Iris pigment epithelial cell (primary cell): ENCODE data around the gene BDKRB1.

Source experiments
- DNase-seq: peaks from one replicate; pipeline ENCODE4 v3.0.0-alpha.2; 2011; ENCODE audit warnings: low read depth

Gene BDKRB1

DNA sequence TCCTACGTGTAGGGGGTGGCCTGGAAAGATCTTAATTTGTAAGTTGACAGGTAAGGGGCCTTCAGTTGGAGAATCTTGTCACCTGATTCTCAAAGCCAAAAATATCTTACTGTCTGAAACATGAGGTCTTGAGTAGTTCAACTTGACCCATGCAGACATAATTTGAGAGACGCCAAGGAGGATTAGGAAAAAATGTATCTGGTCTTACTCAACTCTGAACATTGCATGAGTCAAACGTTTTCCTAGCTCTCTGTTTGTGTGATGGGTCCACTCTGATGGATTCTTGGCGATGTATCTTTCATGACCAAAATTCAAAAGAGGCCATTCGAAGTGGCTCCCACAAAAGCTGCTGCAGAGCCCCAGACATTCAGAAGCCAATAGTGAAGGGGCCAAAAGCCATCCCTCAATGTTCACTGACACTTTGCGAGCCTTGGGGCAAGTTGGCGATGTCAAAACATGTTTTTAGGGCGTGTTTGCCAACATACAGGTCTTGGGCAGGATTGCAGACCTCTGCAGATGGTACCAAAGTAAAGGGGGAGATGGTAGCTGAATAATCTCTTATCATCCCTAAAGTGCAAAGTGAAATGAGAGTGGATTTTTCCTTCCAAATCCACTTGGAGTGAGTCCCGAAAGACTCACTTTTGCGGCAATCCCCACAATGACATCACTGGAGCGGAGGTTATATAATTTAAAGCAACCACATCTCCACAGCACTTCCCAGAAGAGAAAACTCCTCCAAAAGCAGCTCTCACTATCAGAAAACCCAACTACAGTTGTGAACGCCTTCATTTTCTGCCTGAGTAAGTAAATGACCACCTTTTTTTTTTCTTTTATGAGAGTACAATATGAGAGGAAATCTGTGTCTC is at the start of gene BDKRB1:
Gene BDKRB1 (plus strand): TSS at position 710 of the 866 bp plus-strand sequence. CDS start 7,473 bp downstream, outside the sequence.
- peak; percentile 98 for DNase-seq

DNA sequence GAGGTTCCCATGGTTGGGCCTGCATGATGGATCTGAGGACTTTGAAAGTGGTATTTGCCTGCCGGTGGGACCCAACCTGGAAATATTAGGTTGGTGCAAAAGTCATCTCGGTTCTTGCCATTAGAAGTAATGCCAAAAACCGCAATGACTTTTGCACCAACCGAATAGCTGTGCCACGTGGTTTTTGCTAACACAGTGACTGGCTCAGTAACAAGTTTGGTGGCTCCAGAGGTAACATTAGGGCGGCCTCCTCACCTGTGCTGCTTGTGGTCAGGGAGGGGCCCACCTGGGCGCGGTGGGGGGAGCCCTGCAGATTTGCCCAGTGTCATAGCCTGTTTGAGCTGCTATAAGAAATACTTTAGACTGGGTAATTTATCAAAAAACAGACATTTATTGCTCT is 49.5 kb upstream of the BDKRB1 start:
- no peak for DNase-seq

DNA sequence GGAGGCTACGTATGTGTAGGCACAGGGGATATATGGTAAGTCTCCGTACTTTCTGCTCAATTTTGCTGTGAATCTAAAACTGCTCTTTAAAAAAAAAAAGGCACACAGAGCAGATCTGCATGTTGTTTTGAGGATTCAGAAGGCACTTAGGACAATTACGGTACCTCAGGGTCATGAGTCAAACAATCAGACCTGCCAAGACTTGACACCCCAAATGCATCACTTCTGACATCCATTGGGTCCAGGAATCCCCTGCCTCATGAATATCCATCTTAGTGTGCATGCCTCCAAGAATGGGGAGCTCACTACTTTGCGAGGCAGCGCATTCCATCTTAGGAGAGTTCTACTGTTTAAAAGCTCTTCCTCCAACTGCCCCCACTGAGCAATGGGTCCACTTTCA is 48.3 kb upstream of the BDKRB1 start:
- no peak for DNase-seq

DNA sequence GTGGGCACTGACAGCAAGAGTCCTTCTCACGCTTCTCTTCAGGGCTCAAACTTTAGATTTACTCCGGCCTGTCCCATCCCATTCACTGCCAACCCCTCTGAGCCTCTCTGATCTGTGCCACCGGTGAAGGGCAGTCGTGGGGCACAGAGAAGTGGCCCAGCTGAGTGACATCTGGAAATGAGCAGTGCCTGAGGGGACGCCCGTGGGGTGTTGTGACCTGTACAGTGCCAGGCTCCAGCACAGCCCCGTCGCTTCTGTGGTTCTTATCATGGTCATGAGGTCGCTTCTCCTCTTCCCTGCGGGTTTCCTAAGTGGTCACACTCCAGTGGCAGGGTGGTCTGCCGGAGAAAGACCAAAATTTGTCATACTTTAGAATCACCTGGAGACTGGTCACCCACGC is 47.3 kb upstream of the BDKRB1 start:
- no peak for DNase-seq

DNA sequence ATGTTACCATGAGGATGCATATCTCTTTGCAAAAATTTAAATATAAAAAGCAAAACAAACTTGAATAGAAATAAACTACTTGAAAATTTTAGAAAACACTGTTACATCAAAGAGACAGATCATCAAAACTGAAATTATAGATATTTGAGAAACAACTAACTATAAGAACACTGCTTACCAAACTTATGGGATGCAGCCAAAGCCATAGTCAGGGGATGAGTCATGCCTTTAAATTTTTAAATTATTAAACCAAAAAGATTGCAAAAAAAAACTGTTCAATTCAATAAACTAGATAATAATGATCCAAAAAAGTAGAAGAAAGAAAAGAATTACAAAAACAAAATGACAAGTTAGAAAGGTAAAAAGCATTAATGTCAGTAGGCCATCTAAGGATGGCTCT is 43.9 kb upstream of the BDKRB1 start:
- DNase-seq, result peak; percentile 36

DNA sequence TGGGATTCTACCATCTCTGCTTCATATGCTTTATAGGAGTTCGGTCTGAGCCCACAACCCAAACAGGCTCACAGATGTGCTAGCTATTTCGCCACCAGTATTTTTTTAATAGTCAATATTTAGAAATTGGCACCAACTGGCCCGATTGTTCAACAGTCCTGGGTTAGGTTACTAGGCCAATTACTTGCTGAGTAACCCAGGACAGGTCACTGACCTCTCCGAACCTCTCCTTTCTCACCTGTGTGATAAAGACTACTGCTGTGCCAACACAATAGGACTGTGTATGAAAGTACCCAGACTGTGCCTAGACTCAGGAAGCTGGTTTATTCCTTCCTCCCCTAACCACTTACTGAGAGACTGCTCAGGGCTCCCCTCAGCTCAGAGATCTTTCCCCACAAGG is 43.1 kb upstream of the BDKRB1 start:
- DNase-seq, result no peak

DNA sequence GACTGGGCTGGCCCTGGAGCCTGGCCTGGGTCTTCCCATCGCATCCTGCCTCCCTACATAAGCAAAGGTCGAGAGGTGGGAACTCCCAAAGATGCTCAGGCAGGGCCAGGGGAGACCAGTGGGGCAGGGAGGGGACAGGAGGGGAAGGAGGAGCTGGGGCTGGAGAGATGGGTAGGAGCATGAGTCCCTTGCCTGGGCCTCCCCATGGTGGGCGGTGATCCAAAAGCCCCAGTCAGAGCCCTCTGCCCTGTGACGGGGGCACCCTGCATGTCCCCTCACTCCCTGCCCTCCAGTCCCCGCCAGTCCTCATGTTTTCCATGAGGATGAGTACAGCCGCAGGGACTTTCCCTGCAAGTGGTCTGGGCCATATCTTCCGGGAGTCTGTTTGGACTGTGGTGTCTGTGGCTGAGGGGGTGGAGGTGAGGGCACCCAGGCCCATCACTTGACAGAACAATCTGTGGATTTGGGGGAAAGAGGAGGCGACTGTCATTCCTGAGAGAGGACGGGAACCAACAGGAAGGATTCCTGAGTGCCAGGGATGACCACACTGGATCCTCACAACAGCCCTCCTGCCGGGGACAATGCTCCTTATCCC is 42.0 kb upstream of the BDKRB1 start:
- no peak for DNase-seq

DNA sequence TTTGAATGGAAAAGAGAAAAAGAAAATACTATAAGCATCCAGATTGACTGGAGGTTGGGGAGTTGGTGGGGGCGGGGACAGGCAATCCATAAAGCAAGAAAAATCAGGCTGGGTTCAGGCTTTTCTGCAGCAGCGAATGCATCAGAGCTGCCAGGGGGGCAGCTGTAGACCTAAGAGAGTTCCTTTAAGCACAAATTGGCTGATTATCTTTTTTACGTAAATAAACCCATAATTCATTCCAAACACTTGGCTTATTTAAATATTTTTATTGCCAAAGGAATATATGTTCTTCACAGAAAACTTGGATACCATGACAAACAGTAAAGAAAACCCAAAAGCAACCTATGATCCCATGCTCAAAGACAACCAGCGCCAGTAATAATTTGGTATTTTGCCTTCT is 41.2 kb upstream of the BDKRB1 start:
- no peak for DNase-seq

DNA sequence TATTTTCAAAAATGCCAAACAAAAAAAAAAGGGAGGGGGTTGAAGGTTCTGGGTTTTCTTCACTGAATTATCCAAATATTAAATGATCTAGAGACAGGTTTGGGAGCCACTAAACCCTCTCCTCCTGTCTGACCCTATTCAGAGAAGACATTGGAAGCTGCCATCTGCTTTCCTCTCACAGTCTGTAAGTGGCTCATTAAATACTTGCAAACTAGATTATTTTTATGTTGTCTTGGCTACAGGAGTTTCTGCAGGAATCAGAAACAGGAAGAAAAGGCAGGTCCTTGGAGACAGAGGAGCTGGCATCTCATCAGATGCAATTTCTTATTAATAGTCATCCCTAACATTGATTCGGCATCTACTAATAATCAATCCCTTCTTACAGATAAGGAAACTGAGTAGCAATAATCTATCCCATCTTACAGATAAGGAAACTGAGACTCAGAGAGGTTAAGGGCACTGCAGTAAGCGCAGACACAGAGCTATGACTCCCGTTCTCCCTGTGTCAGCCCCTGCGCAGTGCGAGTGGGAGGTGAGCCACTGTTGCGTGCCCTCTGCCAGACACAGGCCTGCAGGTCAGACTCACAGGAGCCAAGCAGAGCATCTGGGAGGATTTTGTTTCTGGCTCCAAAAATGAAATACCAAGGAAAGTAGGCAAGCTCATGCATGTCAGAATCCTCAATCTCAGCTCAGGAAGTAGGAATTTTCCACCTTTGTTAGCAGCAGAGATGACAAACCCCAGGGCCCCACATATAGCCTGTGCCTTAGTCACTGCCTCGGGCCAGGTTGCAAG is 40.4 kb upstream of the BDKRB1 start:
- no peak for DNase-seq

DNA sequence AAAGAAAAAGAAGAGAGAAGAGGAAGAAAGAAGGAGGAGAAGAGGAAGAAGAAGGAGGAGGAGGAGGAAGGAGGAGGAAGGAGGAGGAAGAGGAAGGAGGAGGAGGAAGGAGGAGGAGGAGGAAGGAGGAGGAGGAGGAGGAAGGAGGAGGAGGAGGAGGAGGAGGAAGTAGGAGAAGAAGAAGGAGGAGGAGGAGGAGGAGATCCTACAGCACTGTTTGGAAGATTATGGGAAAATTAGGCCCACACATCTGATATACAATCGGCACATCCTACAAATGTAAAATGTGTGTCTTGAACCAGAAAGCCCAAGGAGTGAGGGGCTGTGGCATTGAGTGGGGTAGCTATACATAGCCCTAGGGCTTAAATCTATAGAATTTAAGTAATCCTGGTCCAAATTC is 39.4 kb upstream of the BDKRB1 start:
- DNase-seq, result no peak

DNA sequence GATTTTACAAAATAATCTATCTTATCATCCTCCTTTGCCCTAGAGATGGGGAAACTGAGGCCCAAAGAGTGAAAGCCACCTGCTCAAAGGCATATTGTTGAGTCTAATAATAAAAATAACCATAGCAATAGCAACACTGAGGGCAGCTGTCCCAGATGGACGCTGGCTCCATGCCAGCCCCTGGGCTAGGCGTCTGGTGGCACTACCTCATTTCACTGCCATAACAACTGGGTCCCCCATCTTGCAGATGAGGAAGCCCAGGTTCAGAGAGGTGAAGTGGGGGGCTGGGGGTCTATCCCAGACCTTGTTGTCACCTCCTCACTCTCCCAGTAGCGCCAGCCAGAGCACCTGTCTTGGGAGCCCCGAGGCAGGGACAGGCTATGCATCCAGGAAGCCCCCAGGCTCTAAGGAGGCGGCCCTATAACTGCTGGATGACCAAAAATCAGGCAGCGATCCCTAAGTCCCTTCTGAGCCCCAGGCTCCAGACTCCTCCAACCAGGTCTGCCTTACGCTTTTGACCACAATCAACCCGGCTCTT is 38.6 kb upstream of the BDKRB1 start:
- DNase-seq, result no peak

DNA sequence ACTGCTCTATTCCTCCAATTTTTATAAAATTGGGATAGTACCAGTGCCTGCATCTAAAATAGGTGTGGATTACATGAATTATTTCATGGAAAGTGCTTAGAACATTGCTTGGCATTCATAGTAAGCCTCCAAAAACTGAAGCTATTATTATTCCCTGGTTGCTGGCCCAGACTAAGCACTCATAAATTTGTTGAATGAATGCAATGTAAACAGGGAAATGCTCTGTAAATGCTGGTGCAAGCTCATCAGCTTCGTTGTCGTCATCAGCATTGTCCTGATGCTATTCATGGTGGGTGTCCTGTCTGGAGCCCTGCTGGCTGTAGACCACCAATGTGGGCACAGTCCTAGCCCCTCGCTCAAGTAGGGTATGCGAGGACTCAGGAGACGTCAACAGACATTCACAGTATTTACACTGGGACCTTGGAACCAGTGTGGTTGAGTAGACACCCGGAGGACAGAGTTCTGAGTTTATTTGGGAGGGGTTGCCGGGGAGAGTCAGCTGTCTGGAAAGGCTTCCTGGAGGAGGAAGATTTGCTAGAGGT is 34.8 kb upstream of the BDKRB1 start:
- no peak for DNase-seq

DNA sequence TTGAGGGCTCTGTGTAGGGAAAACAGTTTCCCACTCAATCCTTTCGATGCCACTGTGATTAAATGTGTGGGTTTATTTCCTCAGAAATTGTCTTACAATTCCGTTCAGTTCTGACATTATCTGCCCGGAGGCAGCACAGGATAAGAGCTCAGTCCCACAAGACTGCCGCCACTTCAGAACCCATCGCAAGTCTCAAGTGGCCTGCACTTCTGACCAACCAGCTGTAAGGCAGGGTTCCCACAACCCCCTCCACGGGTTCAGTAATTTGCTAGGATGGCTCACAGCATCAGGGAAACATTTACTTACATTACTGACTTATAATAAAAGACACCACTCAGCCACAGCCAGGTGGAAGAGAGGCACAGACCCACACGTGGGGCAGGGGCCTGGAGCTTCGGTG is 34.2 kb upstream of the BDKRB1 start:
- DNase-seq, result no peak

DNA sequence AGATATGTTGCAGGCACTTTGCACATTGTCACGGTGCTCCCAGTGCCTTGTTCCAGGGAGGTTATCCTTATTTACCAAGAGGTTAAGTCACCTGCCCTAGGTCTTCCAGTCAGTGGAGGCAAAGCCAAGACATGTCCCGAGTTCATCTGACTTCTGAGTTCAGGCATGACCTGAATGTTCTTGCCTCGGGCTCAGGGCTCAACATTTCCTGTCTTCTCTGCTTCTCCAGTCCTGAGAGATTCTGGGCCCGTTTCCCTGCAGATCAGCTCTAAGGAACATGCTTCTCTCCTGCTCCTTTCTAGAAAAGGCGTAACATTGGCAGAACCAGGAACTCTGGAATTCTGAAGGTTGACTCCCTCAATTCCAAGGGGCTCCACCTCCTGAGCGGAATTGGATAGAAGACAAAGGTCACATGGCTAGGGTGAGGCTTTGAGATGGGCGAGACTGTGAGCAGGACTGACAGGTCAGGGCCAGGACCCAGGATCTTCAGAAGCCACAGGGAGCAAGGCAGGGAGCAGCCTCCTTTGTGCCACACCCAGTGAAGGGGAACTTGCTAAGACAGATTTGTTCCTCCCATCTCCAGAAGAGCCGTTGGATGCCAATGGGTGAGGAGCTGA is 31.4 kb upstream of the BDKRB1 start:
- peak; percentile 24 for DNase-seq

DNA sequence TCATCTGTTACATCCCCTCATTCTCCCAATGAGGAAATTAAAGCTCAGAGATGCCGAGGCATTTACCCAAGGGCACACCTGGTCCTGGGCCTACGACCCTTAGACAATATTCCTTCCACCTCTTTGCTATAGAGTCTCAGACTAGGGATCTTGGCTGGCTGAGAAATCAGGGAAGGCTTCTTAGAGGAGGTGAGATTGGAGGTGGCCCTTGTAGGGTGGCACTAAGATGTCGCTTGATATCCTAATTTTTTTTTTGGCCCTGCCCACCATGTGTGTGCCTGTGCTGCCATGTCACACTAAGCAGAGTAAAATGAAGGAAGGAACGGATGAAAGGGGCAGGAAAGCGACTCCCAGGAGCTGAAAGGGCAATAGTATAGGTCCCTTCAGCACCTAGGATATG is 30.8 kb upstream of the BDKRB1 start:
- no peak for DNase-seq

DNA sequence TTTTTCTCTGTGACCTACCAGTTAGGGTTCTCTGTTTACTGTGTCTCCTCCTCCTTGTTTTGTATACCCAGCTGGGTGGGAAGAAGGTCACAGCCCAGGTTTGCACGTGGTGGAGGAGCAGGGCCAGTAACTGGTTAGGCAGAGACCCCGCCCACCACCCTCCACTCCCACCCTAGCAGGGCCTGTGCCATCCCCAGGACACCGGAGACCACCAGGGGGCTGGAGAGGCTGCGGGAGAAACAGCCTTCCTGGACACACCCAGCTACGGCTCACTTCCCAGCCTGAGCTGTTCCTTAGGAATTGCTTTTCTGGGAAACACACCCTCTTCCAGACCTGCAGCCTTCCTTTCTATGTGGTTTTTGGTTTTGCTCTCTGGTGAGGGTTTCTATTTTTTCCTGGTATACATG is 30.3 kb upstream of the BDKRB1 start:
- DNase-seq, result peak; percentile 17

DNA sequence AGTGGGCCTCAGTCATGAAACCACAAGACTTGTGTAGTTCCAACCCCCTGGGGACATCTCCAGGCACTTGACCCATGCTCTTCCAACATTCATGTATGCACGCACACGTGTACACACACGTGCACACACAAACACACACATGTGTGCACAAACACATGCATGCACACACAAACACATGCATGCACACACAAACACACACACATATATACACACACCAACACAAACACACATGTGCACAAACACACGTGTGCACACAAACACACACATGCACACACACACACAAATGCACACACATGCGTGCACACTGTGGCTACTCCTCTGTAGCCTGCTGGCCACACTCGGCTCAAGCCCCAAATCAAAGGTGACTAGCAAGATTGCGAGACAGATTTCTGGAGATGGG is 28.6 kb upstream of the BDKRB1 start:
- DNase-seq, result no peak

DNA sequence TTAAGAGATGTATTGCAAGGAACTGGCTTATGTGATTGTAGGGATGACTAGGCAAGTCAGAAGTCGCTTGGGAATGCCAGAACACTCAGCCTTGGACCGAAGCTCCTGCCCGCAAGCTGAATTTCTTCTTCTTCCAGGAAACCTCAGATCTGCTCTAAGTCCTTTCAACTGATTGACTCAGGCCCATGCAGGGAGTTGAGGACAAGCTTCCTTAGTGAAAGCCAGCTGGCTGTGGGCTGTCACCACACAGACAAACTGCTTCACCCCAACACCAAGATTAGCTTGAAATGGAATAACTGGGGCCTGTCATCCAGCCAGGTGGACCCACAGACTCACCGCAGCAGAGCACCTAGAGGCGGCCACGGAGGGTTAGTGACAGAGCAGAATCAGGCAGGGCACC is 26.7 kb upstream of the BDKRB1 start:
- DNase-seq, result no peak

DNA sequence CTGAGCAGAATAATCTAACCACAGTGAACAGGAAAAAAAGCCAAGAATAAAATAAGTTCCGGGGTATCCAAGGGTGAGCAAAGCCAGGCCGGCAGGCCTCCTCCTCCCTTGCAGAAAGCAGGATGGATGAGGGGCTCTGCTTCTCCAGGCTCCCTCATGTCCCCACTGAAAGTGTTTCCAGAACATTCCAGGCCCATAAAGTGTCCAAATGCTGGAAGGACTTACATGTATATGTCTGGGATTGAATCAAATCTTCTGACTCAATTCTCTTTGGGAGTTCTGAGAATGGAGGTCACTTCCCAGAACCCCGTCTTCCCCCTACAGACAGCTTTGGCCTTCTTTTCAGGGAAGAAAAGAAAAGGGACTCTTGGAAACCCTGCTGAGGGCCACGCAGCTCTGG is 25.0 kb upstream of the BDKRB1 start:
- no peak for DNase-seq

DNA sequence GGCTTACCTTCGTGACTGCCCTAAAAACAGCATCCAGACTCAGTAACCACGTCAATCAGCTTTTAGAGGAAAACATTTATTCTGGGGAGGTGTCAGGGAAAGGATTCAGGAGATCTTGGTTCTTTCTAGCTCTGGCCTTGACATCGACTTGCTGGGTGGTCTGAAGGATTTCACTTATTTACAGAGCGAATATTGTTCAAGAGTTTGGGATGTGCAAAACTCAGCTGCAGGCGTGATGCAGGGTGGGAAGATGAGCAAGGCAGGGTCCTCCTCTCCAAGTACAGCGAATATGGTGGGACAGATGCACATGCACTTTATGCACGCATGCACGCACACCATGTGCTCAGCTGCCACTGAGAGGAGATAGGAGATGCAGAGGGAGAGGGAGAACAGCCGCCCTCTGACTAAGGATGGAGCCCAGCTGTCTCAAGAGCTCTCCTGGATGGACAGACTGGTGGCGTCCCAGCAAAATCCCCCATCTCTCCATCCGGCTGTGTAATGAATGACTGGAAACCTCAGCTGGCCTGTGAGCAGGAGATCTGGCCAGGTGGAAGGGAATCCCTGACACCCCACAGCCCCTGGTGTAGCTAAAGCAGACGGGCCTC is 24.4 kb upstream of the BDKRB1 start:
- no peak for DNase-seq

DNA sequence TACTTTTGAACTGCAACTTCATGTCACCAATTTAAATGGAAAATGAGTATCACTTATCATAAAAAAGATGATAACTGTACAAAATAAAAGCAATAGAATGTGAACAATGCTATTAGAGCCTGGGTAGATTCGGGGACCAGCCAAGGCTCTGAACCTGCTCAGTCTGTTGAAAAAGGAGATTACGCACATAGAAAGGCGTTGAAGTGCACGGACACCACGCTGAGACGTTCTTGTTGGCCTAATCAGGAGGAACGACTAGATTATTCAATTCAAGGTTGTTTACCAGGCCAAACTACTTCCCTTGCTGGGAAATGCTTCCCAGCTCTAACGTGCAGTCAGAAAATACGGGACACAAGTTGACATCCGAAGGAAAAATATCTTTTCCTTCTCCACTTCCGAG is 23.5 kb upstream of the BDKRB1 start:
- no peak for DNase-seq

DNA sequence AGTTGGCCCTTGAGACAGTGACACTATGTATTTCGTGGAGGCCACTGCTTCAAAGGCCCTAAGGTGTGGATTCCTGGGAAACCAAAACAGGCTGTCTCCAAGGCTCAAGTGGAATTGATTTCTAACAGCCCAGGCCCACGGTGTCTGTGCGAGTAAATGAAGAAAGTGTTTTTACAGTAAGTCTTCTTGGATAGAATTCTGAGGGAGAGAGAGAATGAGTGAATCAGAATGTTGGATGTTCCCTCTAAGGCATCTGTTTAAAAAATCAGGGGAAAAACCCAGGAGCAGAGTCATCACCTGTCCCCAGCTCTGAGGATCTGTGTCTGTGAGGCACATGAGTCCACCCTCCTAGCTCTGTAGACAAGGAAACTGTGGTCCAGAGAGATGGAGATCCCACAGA is 22.3 kb upstream of the BDKRB1 start:
- no peak for DNase-seq
